NCI-H446 (cell line): ENCODE results near the gene YIPF7.

Source experiments
- DNase-seq, 2 experiments: peaks; one replicate each; lab custom pipeline; 2025; lab: John Stamatoyannopoulos, UW

The YIPF7 gene

GRCh38 chr4:44651425-44651824, at the start of gene YIPF7:
Gene YIPF7, minus strand, starts transcription at chr4:44651625. Its CDS starts 1,525 bp downstream, at chr4:44650100.
- peak in 1 of 2 experiments; percentile 32 for DNase-seq

- no peak for DNase-seq
Measured at GRCh38 chr4:44701037-44701436, 49.6 kb upstream of the YIPF7 start.

GRCh38 chr4:44700427-44700826, 49.0 kb upstream of the YIPF7 start:
- no peak for DNase-seq

GRCh38 chr4:44684648-44685047, 33.2 kb upstream of the YIPF7 start:
- DNase-seq: no peak

GRCh38 chr4:44679060-44679459, 27.6 kb upstream of the YIPF7 start:
- DNase-seq: no peak

- DNase-seq: peak; percentile 81 to 93
Measured at GRCh38 chr4:44678094-44679041, 26.9 kb upstream of the YIPF7 start, which contains the start of gene GUF1. Gene GUF1, plus strand, starts transcription at chr4:44678420. Its CDS starts 203 bp downstream, at chr4:44678623.

GRCh38 chr4:44675366-44675765, 23.9 kb upstream of the YIPF7 start:
- DNase-seq: no peak

GRCh38 chr4:44674471-44674870, 23.0 kb upstream of the YIPF7 start:
- DNase-seq: peak in 1 of 2 experiments; percentile 28

GRCh38 chr4:44671636-44672035, 20.2 kb upstream of the YIPF7 start:
- DNase-seq: peak; percentile 61 to 85

GRCh38 chr4:44670506-44671199, 19.2 kb upstream of the YIPF7 start:
- peak; percentile 83 to 91 for DNase-seq

GRCh38 chr4:44668526-44668925, 17.1 kb upstream of the YIPF7 start:
- no peak for DNase-seq

GRCh38 chr4:44663539-44664263, 12.3 kb upstream of the YIPF7 start:
- no peak for DNase-seq

GRCh38 chr4:44662623-44663005, 11.2 kb upstream of the YIPF7 start:
- no peak for DNase-seq

- no peak for DNase-seq
Measured at GRCh38 chr4:44661940-44662622, 10.7 kb upstream of the YIPF7 start.

GRCh38 chr4:44660396-44660795, 9.0 kb upstream of the YIPF7 start:
- DNase-seq: no peak

- no peak for DNase-seq
Measured at GRCh38 chr4:44652002-44652401, 577 bp upstream of the YIPF7 start.

GRCh38 chr4:44646151-44646550, 5.3 kb downstream of the YIPF7 start:
- no peak for DNase-seq

- DNase-seq: peak; percentile 59 to 87
Measured at GRCh38 chr4:44638091-44638490, 13.3 kb downstream of the YIPF7 start.

GRCh38 chr4:44632733-44633132, 18.7 kb downstream of the YIPF7 start:
- no peak for DNase-seq

- no peak for DNase-seq
Measured at GRCh38 chr4:44632089-44632488, 19.3 kb downstream of the YIPF7 start.

GRCh38 chr4:44629280-44629866, 22.1 kb downstream of the YIPF7 start:
- DNase-seq: peak; percentile 39 to 88
